Ureter (tissue), 1 donor: ENCODE results near the gene NECAB2. TPM values are rescaled to one million over a fixed set of nuclear protein-coding genes. Genes with fewer than 3 reads are reported as not detected.

ENCODE experiments used
- DNase-seq: peaks from one replicate; pipeline ENCODE4 v3.0.0-alpha.2; 2020; ENCODE audit warnings: low spot score
- total RNA-seq: library from RNA; stranded (reverse); gene quantifications from one replicate; pipeline ENCODE4 v1.2.4, GENCODE V29; 2023
- donor health status: DM: yes; HTN: yes; CAD: no.

Gene NECAB2
- not detected for total RNA-seq

GRCh38 chr16:83967838-83968305 is at the start of gene NECAB2:
Gene NECAB2 (plus strand): TSS chr16:83968244. CDS start chr16:83968649, 405 bp downstream.
- no peak for DNase-seq

- no peak for DNase-seq
Measured at GRCh38 chr16:83920894-83921491, 47.1 kb upstream of the NECAB2 start.

DNA sequence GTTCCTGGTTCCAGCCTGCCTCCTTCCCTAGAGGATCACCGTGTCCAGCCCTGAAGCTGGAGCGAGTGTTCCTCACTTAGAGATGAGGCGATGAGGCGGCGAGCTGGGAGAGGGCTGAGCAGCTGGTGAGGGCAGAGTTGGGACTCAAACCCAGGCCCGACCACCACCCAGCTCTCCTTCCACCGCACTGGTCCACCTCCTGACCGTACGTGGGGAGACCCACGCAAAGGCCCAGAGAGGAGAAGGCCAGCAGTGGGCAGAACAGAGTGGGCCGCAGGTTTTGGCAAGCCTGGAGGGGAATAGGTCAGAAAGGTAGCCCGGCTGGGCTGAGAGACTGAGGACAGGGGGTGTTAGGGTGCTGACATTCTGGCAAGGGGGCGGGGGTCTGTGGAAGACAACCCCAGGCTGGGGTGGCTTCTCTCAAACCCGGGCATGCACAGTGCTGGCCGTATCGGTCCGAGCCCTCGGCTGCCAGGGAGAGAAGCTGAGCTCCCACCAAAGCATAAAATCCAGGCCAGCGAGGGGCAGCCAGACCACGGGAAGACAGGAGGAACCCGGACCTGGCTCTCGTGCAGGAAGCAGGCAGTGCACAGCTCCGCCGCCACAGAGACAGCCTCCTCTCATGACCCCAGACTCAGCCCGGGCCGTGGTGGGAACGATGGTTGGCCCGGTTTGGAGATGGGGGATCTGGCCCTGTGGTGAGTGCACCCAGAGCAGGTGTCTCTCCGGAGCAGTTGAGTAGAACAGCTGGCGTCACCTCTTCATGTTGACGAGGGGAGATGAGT is 44.3 kb upstream of the NECAB2 start:
- no peak for DNase-seq

DNA sequence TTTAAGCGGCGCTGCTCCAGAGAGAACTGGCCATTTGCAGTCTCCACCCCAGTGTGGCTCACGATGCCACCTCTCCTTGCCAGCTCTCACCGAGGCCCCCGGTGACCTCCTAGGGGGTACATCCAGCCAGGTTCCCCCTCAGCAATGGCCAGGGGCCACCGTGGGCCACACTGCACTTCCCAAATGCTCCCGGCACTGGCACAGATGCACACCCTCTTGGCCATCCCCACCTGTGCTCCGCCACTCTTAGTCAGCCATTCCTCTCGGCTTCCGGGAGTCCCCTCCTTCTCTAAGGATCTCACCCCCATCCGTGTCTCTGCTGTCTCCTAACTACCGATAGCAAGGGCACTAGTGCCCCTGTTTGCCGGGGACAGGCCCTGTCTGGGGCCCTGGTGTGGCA is 43.4 kb upstream of the NECAB2 start:
- DNase-seq: no peak

DNA sequence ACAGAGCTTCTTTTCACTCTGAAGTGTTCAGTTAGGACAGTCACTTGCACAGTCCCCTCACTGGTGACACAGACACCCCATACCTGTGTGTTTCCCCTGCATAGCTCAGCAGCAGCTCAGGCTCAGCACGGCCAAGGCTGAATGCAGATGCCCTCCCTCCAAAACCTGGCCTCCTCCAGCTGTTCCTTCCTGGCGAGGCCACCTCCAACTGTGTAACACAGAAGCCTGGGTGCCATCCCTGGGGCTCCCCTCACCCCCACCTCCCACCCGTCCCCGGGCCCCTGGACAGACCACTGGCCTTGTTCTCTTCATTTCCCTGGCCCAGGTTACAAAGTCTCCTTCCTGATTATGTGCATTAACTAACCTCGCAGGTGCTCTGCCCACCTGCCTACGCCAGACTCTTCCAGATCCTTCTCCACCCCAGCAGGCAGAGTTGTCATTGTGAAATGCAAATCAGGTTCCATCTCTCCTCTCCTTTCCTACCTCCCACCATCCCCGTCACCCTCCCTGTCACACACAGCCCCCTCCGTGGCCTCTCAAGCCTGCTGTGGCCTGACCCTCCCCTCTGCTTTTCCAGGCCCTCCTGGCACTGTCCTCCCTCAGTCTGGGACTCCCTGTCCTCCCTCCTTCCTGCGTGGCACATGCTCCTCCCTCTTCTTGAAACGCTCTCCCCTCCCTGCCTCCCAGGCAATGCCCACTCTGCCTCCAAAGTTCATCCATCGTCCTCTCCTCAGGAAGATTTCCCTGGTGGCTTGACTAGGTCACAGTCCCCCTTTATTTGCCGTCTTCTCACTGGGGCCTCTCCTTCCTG is 42.7 kb upstream of the NECAB2 start:
- no peak for DNase-seq

- no peak for DNase-seq
Measured at GRCh38 chr16:83925957-83926725, 41.9 kb upstream of the NECAB2 start.

DNA sequence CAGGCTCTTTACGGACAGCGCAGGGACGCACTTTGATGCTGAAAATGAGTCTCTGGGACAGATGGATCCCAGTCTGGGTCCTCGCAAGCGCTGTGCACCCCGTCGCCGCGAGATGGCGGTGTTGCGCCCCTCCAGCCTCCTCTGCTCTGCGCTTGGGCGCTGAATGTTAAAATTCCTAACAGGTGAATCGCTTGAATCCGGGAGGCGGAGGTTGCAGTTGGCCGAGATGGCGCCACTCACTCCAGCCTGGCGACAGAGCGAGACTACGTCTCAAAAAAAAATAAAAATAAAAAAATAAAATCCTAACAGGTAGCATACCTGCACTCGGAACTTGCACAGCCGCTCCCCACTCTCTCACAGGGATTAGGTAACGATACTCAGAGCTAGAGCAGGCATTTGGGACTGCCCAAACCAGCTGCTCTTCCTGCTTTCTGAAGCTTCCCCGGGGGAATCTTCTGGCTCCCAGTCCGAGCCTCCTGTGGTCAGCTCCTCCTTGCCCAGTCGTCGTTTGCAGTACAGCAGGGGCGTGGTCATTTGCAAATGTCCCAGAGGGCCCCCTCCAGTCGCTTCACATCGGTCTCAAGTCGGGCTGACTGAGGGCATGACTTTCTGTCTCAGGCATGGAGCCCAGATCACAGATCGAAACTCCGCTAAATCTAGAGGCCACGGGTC is 41.2 kb upstream of the NECAB2 start:
- peak; percentile 83 for DNase-seq

- no peak for DNase-seq
Measured at GRCh38 chr16:83928341-83929055, 39.5 kb upstream of the NECAB2 start.

GRCh38 chr16:83929811-83930555 is 38.1 kb upstream of the NECAB2 start:
- DNase-seq: no peak

- no peak for DNase-seq
Measured at GRCh38 chr16:83930730-83931500, 37.1 kb upstream of the NECAB2 start.

DNA sequence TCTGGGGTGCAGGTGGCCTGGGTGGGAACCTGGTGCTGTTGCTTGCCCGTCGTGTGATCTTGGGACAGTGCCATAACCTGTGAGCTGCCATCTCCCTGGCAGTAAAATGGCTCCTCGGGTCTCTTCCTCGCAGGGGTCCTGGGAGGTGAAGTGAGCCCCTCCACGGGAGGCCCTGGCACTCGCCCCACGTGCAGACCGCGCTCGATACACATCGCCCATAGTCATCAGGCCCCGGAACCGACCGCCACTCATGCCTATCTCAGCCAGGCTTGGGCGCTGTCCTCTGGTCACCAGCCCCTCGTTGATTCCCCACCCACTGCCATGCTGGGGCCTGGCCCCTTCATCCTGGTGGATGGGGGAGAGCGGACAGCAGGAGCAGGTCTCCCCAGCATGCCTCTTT is 36.5 kb upstream of the NECAB2 start:
- no peak for DNase-seq

DNA sequence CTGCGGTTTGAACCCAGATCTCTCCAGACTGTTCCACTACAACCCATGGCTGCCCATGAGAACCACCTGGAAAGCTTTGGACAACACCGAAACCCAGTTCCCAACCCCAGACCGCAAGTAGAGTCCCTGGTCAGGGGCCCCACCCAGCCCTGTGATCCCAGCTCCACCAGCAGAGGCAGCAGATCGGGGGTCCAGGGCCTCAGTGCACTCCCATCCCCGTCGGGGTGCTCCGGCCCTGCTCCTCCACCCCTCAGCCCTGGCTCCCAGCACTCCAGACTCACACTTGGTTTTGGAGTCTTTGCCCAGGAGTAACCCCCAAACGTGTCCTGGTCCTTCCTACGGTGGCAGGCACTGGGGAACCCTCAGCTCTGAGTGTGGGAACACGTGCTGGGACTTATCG is 35.7 kb upstream of the NECAB2 start:
- DNase-seq: no peak

DNA sequence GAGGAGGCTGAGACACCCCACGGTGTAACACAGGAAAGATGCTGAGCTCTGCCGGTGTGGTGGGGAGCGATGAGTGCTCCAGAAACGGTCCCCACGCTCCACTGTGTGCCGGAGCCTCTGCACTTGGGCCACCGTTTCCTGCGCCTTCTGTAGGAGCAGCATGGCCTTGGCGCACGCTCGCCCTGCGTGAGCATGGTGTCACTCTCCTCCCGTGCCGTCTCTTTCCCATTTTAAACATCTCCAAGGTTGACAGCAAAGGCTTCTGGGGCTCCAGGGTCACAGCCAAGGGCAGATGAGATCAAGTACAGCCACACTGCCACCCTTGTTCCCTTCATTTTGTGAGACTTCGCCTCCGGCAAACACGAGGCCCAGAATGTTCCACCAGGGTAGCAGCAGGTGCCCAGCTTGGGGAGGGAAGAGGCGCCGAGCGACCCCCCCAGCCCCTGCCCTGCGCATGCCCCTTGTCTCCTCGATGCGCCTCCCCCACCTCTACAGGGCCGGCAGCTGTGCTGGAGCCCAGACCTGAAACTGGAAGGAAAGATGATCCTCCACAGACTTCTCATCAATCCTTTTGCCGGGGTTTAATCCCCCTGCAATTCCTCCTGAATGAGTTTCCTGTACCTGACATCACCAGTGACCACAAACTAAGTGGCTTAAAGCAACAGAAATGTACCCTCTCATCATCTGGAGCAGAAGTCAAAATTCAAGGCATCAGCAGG is 34.9 kb upstream of the NECAB2 start:
- no peak for DNase-seq

DNA sequence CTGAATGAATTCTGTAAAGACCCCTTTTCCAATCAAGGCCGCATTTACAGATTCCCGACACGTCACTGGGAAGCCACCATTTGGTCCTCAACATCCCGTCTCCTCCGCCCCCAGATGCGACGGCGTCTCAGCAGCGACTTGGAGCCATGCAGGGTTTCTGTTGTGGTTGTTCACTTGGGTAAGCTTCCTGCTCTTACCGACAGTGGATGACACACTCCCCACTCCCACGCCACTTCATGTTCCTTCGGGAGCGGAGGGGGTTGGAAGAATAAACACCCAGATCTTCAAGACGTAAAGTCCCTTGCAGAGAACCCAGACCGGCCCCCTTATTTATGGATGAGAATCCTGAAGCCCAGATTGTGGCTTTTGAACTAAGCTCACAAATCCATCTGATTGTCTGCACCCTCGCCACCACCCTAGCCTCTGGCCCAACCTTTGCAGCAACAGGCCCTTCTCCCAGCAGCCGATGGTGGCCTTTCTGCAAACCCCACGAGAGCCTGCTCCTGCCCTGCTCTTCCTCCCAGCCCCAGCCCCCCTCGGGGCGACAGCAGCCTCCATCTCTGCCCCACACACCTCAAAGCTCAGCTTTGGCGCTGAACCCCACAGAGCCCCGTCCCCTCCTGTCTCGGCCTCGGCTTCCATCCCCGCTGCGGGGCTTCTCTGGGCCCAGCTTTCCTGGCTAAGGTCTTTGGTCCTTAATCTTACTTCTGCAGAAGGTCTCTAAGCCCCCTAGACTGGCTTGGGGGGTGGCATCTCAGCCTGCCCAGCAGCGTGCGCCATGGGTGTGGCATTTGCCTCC is 34.0 kb upstream of the NECAB2 start:
- no peak for DNase-seq

- DNase-seq: no peak
Measured at GRCh38 chr16:83934684-83934977, 33.4 kb upstream of the NECAB2 start.

- no peak for DNase-seq
Measured at GRCh38 chr16:83935005-83935857, 32.8 kb upstream of the NECAB2 start.

GRCh38 chr16:83935858-83936255 is 32.2 kb upstream of the NECAB2 start:
- no peak for DNase-seq
